GM12878 (cell line): ENCODE measurements around the gene POLD2. TPM values are rescaled to one million over a fixed set of nuclear protein-coding genes. Genes with fewer than 3 reads are reported as not detected.

Experiments
- ATAC-seq: fragments of 200-7000 bp; cut with Tn5 transposase; 3 replicates; pipeline ENCODE4 v1.9.1; 2020; ENCODE audit warnings: mild to moderate bottlenecking, moderate library complexity
- BruUV-seq: library from RNA; stranded (reverse); fragments of 400-500 nt; replicated peaks from 2 replicates; lab custom pipeline; 2021; lab: Mats Ljungman, UMichigan
- CTCF ChIA-PET: fragments of 300-600 bp; sonication (Branson Sonifier 250); formaldehyde crosslinking; extraction: SDS; loops from one replicate; lab custom pipeline; 2021; ENCODE audit warnings: inconsistent platforms; lab: Yijun Ruan, JAX
- POLR2A ChIA-PET: fragments of 350-600 bp; formaldehyde crosslinking; extraction: SDS; loops from one replicate; lab custom pipeline; 2021; ENCODE audit warnings: inconsistent platforms; lab: Charles Lee
- RAD21 ChIA-PET: fragments of 300-600 bp; sonication (Branson Sonifier 250); formaldehyde crosslinking; loops from one replicate; lab custom pipeline; 2023; ENCODE audit warnings: antibody characterized with exemption; ENCODE audit not compliant: unreplicated experiment; lab: Charles Lee
- SMC1A ChIA-PET: fragments of 300-600 bp; sonication (Branson Sonifier 250); formaldehyde crosslinking; loops from one replicate; lab custom pipeline; 2023; ENCODE audit not compliant: unreplicated experiment, uncharacterized antibody; lab: Charles Lee
- DNase-seq: peaks from one replicate; pipeline ENCODE4 v3.0.0-alpha.2; 2011; ENCODE audit warnings: low read depth, low spot score
- FAIRE-seq: peaks from 3 replicates; lab custom pipeline; 2011; peaks lifted over from hg19 to GRCh38; lab: Jason Lieb, UNC
- H2AFZ ChIP-seq: 2 replicates; pipeline ENCODE4 v1.6.0; 2011; ENCODE audit warnings: low read depth, low read length, control low read depth; ENCODE audit not compliant: control insufficient read depth
- H3K27ac ChIP-seq: 2 replicates; pipeline ENCODE4 v1.5.1; 2011; ENCODE audit warnings: control low read depth; ENCODE audit not compliant: control insufficient read depth, insufficient read depth
- H3K27me3 ChIP-seq, 2 experiments: replicated peaks in 1 of 2; 2 replicates each; pipeline versions ENCODE4 v1.6.0 to v1.6.1; 2011; ENCODE audit warnings: low read length in 1 of 2; ENCODE audit not compliant: control insufficient read depth in 2 of 2, insufficient read depth in 2 of 2
- H3K36me3 ChIP-seq, 2 experiments: 2 replicates each; pipeline ENCODE4 v1.5.1; 2011; ENCODE audit warnings: low read length in 1 of 2; ENCODE audit not compliant: control insufficient read depth in 2 of 2, insufficient read depth in 2 of 2
- H3K4me1 ChIP-seq: 2 replicates; pipeline ENCODE4 v1.6.1; 2011; ENCODE audit warnings: mild to moderate bottlenecking, low read length, moderate library complexity, mixed read lengths; ENCODE audit not compliant: control insufficient read depth, insufficient read depth
- H3K4me2 ChIP-seq: 2 replicates; pipeline ENCODE4 v1.6.0; 2011; ENCODE audit warnings: control low read depth; ENCODE audit not compliant: control insufficient read depth, insufficient read depth
- H3K4me3 ChIP-seq: fragments of 200-600 bp; sonication (generic); 2 replicates; pipeline ENCODE4 v1.5.1; 2016
- H3K79me2 ChIP-seq: 2 replicates; pipeline ENCODE4 v1.6.0; 2011; ENCODE audit warnings: low read length; ENCODE audit not compliant: control insufficient read depth, insufficient read depth
- H3K9ac ChIP-seq: 2 replicates; pipeline ENCODE4 v1.8.0; 2011; ENCODE audit warnings: low read length, control low read depth, mixed read lengths; ENCODE audit not compliant: control insufficient read depth, insufficient read depth
- H3K9me3 ChIP-seq: replicated peaks from 3 replicates; pipeline ENCODE4 v1.5.1; 2011; ENCODE audit warnings: mild to moderate bottlenecking, low read length; ENCODE audit not compliant: control insufficient read depth, insufficient read depth
- H4K20me1 ChIP-seq: 2 replicates; pipeline ENCODE4 v1.6.0; 2011; ENCODE audit not compliant: control insufficient read depth, insufficient read depth
- ATF7 ChIP-seq: fragments of 450-650 bp; IDR thresholded peaks from 2 replicates; pipeline ENCODE4 v1.6.1; 2016; ENCODE audit warnings: low read depth, mild to moderate bottlenecking
- IRF3 ChIP-seq: fragments of 450-650 bp; IDR thresholded peaks from 2 replicates; pipeline ENCODE4 v1.6.1; 2014; ENCODE audit warnings: mild to moderate bottlenecking
- NFIC ChIP-seq: IDR thresholded peaks from 2 replicates; pipeline ENCODE4 v1.6.1; 2012; ENCODE audit warnings: low read depth, mild to moderate bottlenecking, inconsistent platforms, low read length, moderate library complexity
- NFYB ChIP-seq: IDR thresholded peaks from 2 replicates; pipeline ENCODE4 v1.6.1; 2011; ENCODE audit warnings: low read depth, mild to moderate bottlenecking, low read length, improper control_type of control experiment, moderate library complexity; ENCODE audit not compliant: insufficient read depth
- NR2C1 ChIP-seq: fragments of 450-650 bp; IDR thresholded peaks from 2 replicates; pipeline ENCODE4 v1.6.1; 2017; ENCODE audit warnings: antibody characterized with exemption, mild to moderate bottlenecking, moderate library complexity
- POLR2A ChIP-seq: IDR thresholded peaks from 2 replicates; pipeline ENCODE4 v1.6.1; 2011; ENCODE audit warnings: low read depth, mild to moderate bottlenecking, low read length
- POU2F2 ChIP-seq: IDR thresholded peaks from 3 replicates; pipeline ENCODE4 v1.6.1; 2011; ENCODE audit warnings: low read depth, mild to moderate bottlenecking, low read length, borderline replicate concordance
- SMC3 ChIP-seq: IDR thresholded peaks from 2 replicates; pipeline ENCODE4 v1.6.1; 2011; ENCODE audit warnings: low read length, improper control_type of control experiment, borderline replicate concordance
- TCF12 ChIP-seq: IDR thresholded peaks from 2 replicates; pipeline ENCODE4 v1.6.1; 2011; ENCODE audit warnings: low read depth, mild to moderate bottlenecking, low read length
- ZBTB11 ChIP-seq: fragments of 450-650 bp; formaldehyde crosslinking; IDR thresholded peaks from 2 replicates; pipeline ENCODE4 v1.5.0; 2022; ENCODE audit warnings: mild to moderate bottlenecking, missing genetic modification characterization
- ZBTB40 ChIP-seq: fragments of 450-650 bp; IDR thresholded peaks from 2 replicates; pipeline ENCODE4 v1.6.1; 2016; ENCODE audit warnings: mild to moderate bottlenecking, moderate library complexity, borderline replicate concordance
- WGBS: methylation state at CpG from one replicate; pipeline ENCODE4 v1.1.6; 2016; ENCODE audit warnings: low lambda C conversion rate; ENCODE audit not compliant: insufficient replicate concordance, insufficient coverage; ENCODE audit errors: missing lambda C conversion rate; 5-methylcytosine and 5-hydroxymethylcytosine counted together
- in situ Hi-C: fragments of 300-500 bp; cut with MboI; formaldehyde crosslinking; loops from 9 replicates; pipeline ENCODE4 v1.14.3; 2018; ENCODE audit warnings: mixed read lengths
- intact Hi-C: fragments of 100-400 bp; cut with micrococcal nuclease; formaldehyde crosslinking; loops from one replicate; pipeline ENCODE4 v1.14.2; 2022; ENCODE audit not compliant: unreplicated experiment
- polyA plus RNA-seq, 11 experiments: library from polyadenylated mRNA; depleted of rRNA in 4 of 11; unstranded in 6 of 11; stranded (reverse) in 5 of 11; fragments of >200 nt; fragmentation: Nextera tagmentation in 4 of 11; fragmentation: Illumina TruSeq in 1 of 11; extraction: Ambion mirVana in 4 of 11; extraction: Trizol in 1 of 11; gene quantifications; 1 replicate in 1 of 11; 2 replicates in 10 of 11; pipeline versions ENCODE4 v1.2.1 to v1.2.3, GENCODE V29; 2011 to 2016; ENCODE audit warnings: inconsistent platforms in 2 of 11, missing spikeins in 2 of 11, low read depth in 1 of 11
- total RNA-seq, 4 experiments: library from RNA; depleted of rRNA in 3 of 4; stranded (reverse); fragments of >200 nt in 3 of 4; fragmentation: Illumina TruSeq in 1 of 4; extraction: Trizol in 1 of 4; gene quantifications; 2 replicates each; pipeline versions ENCODE4 v1.2.1 to v1.2.3, GENCODE V29; 2013 to 2021

The POLD2 gene
- total and polyA plus RNA-seq, 10 of the 15 experiments (the other 5 are each of a cell fraction or from before 2014, with no cell fraction given): 19.1 to 287 (median 169) TPM

- H3K36me3 ChIP-seq: no peaks in the 10 kb centered on the region
- SMC1A ChIA-PET: no interaction called here
- in situ Hi-C loops: no loop called here
- no peak overlapping the region for H3K4me3 ChIP-seq
- RAD21 ChIA-PET: no interaction called here
- 29% methylated on average over 3 of the region's 3 CpGs for WGBS
- intact Hi-C loops: no loop called here
- no peak overlapping the region for H3K27ac ChIP-seq
- no peak for DNase-seq
- no peaks in the 10 kb centered on the region for H4K20me1 ChIP-seq
- ATAC-seq: no peak
- CTCF ChIA-PET: interaction anchor here (1.3 kb wide), 1 partner anchor 95 kb away, joined by 3 read pairs; no protein-coding TSS in a partner anchor
- peaks cover 13% of the 10 kb centered on the region for H3K4me1 ChIP-seq
- no TSS peak for BruUV-seq
- no peak for FAIRE-seq
- H3K9ac ChIP-seq: no peak overlapping the region
- H3K4me2 ChIP-seq: no peak overlapping the region
- POLR2A ChIA-PET: interaction anchor here (0.9 kb wide), 1 partner anchor 57 kb away, joined by 3 read pairs; the partner anchor contains the start of gene DBNL
- H3K27me3 ChIP-seq: peaks cover 11 to 15% of the 10 kb centered on the region in 2 experiments
- no peaks in the 10 kb centered on the region for H3K79me2 ChIP-seq
- no peak overlapping the region for H2AFZ ChIP-seq
- no peaks in the 10 kb centered on the region for H3K9me3 ChIP-seq
- no peak for TF ChIP-seq POLR2A
- no peak for TF ChIP-seq ZBTB40
- no peak for TF ChIP-seq NFYB
- TF ChIP-seq IRF3: no peak
- no peak for TF ChIP-seq ATF7
- no peak for TF ChIP-seq POU2F2
- TF ChIP-seq TCF12: no peak
- no peak for TF ChIP-seq ZBTB11 (CRISPR knock-in tag)
- no peak for TF ChIP-seq SMC3
- no peak for TF ChIP-seq NR2C1
- no peak for TF ChIP-seq NFIC
These were observed 21.9 kb downstream of the POLD2 start for GRCh38 chr7:44101303-44101965.
